ENCODE results near the gene EPHA4. TPM values are rescaled to one million over a fixed set of nuclear protein-coding genes. Genes with fewer than 3 reads are reported as not detected.

The EPHA4 gene
- total and polyA plus RNA-seq, 5 donors from 2014 or later, result 7.1 to 23.5 (median 12.0) TPM

DNA sequence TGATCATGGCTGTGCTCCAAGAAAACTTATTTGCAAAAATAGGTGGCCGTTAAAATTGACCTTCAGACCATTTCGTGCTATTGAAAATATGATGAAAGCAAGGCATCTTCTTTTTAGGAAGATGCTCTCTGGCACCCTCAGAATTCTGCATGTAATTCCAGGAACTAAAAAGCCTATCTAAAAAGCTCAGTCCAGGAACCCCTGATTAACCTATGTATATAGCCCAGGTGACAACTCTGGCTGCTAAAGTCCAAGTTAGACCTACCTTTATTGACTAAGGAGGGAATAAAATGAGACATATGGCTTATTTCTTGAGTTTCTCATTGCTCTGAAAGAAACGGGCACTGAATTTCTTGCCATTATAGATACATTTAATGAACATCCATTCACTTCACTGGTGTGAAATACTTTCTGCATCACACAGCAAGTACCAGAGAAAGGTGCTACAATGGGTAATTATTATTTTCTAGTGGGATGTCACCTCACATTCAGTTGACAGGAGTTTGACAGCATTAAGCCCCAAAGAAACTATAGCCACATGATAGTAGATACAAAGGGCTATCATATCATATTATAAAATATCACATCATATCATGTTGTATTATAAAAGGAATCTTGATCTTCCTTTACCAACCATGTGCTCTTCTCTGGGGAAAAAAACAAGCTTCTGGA, 83.8 kb downstream of the EPHA4 start:
- no peak for DNase-seq
- no peak overlapping the region for H3K4me3 ChIP-seq (ENCODE audit: low read depth, low read length)
- Mint-ChIP-seq H3K36me3 (peaks cover 6% of the 10 kb centered on the region), H3K27me3 (peaks cover 9% of the 10 kb centered on the region), H3K4me3 (no peak overlapping the region), H3K4me1 (peaks cover 0 to 13% (median 0%) of the 10 kb centered on the region in 4 donors), H3K27ac (peak overlapping the region in 1 of 3 donors; percentile 36), H3K9me3 (no peaks in the 10 kb centered on the region)
- no peaks in the 10 kb centered on the region for H3K9me3 ChIP-seq (ENCODE audit: control insufficient read depth in 2 of 2, low read length in 2 of 2)
- H3K27ac ChIP-seq (ENCODE audit: insufficient read depth, low read length, poor library complexity, severe bottlenecking), result no peak overlapping the region
- no peaks in the 10 kb centered on the region for H3K4me1 ChIP-seq (ENCODE audit: control insufficient read depth, insufficient read depth, low read length, poor library complexity, severe bottlenecking)
- no peaks in the 10 kb centered on the region for H3K36me3 ChIP-seq (ENCODE audit: control insufficient read depth, insufficient read depth, low read length)
- no peak for ATAC-seq (ENCODE audit: low read depth in 2 of 2)
- H3K27me3 ChIP-seq (ENCODE audit: control insufficient read depth, insufficient read depth, low read length), result no peaks in the 10 kb centered on the region

- no peaks in the 10 kb centered on the region for H3K9me3 ChIP-seq (ENCODE audit: control insufficient read depth in 2 of 2, low read length in 2 of 2)
- H3K4me1 ChIP-seq (ENCODE audit: control insufficient read depth, insufficient read depth, low read length, poor library complexity, severe bottlenecking), result no peaks in the 10 kb centered on the region
- H3K27me3 Mint-ChIP-seq, result peaks cover 4% of the 10 kb centered on the region
- peaks cover 0 to 13% (median 0%) of the 10 kb centered on the region in 4 donors for H3K4me1 Mint-ChIP-seq
- no peak overlapping the region for H3K27ac ChIP-seq (ENCODE audit: insufficient read depth, low read length, poor library complexity, severe bottlenecking)
- H3K36me3 Mint-ChIP-seq, result no peaks in the 10 kb centered on the region
- DNase-seq (no peak), ATAC-seq (ENCODE audit: low read depth in 2 of 2) (no peak)
- H3K9me3 Mint-ChIP-seq, result no peaks in the 10 kb centered on the region
- H3K27ac Mint-ChIP-seq, result no peak overlapping the region
- H3K27me3 ChIP-seq (ENCODE audit: control insufficient read depth, insufficient read depth, low read length), result no peaks in the 10 kb centered on the region
- H3K4me3 Mint-ChIP-seq, result peak overlapping the region in 1 of 4 donors; percentile 11
- peaks cover 6% of the 10 kb centered on the region for H3K36me3 ChIP-seq (ENCODE audit: control insufficient read depth, insufficient read depth, low read length)
- H3K4me3 ChIP-seq (ENCODE audit: low read depth, low read length), result no peak overlapping the region
Measured at GRCh38 chr2:221486106-221486505, 86.0 kb downstream of the EPHA4 start.

DNA sequence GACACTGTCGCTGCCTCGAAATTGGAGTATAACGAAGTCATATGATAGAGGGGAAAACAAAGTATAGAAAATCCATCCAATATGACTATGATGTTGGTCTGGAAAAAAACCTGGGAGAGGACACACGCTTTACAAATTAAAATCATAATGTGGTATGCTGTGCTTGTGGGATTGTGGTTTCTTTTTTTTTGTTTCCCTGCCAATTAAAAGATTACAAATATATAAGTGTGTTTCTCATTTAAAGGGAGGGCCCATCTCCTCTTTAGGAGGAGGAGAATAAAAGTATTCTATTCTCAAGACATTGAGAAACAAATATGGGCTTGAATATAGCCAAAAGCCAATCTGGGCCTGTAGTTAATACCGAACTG, 86.6 kb downstream of the EPHA4 start:
- no peaks in the 10 kb centered on the region for H3K9me3 Mint-ChIP-seq
- Histone ChIP-seq H3K4me3 (ENCODE audit: low read depth, low read length) (no peak overlapping the region), H3K27ac (ENCODE audit: insufficient read depth, low read length, poor library complexity, severe bottlenecking) (no peak overlapping the region), H3K9me3 (ENCODE audit: control insufficient read depth in 2 of 2, low read length in 2 of 2) (no peaks in the 10 kb centered on the region), H3K27me3 (ENCODE audit: control insufficient read depth, insufficient read depth, low read length) (no peaks in the 10 kb centered on the region), H3K36me3 (ENCODE audit: control insufficient read depth, insufficient read depth, low read length) (peaks cover 6% of the 10 kb centered on the region), H3K4me1 (ENCODE audit: control insufficient read depth, insufficient read depth, low read length, poor library complexity, severe bottlenecking) (no peaks in the 10 kb centered on the region)
- H3K4me3 Mint-ChIP-seq, result no peak overlapping the region
- peaks cover 0 to 13% (median 0%) of the 10 kb centered on the region in 4 donors for H3K4me1 Mint-ChIP-seq
- DNase-seq (no peak), ATAC-seq (ENCODE audit: low read depth in 2 of 2) (no peak)
- no peak overlapping the region for H3K27ac Mint-ChIP-seq
- H3K36me3 Mint-ChIP-seq, result no peaks in the 10 kb centered on the region
- no peaks in the 10 kb centered on the region for H3K27me3 Mint-ChIP-seq

- H3K4me3 ChIP-seq (ENCODE audit: low read depth, low read length), result no peak overlapping the region
- H3K36me3 ChIP-seq (ENCODE audit: control insufficient read depth, insufficient read depth, low read length), result peaks cover 6% of the 10 kb centered on the region
- DNase-seq (no peak), ATAC-seq (ENCODE audit: low read depth in 2 of 2) (no peak)
- H3K9me3 ChIP-seq (ENCODE audit: control insufficient read depth in 2 of 2, low read length in 2 of 2), result no peaks in the 10 kb centered on the region
- Mint-ChIP-seq H3K27ac (no peak overlapping the region), H3K9me3 (no peaks in the 10 kb centered on the region), H3K4me3 (no peak overlapping the region), H3K4me1 (peaks cover 0 to 13% (median 0%) of the 10 kb centered on the region in 4 donors), H3K27me3 (no peaks in the 10 kb centered on the region), H3K36me3 (no peaks in the 10 kb centered on the region)
- no peaks in the 10 kb centered on the region for H3K4me1 ChIP-seq (ENCODE audit: control insufficient read depth, insufficient read depth, low read length, poor library complexity, severe bottlenecking)
- H3K27ac ChIP-seq (ENCODE audit: insufficient read depth, low read length, poor library complexity, severe bottlenecking), result no peak overlapping the region
- no peaks in the 10 kb centered on the region for H3K27me3 ChIP-seq (ENCODE audit: control insufficient read depth, insufficient read depth, low read length)
Measured at GRCh38 chr2:221484761-221485502, 87.2 kb downstream of the EPHA4 start.

DNA sequence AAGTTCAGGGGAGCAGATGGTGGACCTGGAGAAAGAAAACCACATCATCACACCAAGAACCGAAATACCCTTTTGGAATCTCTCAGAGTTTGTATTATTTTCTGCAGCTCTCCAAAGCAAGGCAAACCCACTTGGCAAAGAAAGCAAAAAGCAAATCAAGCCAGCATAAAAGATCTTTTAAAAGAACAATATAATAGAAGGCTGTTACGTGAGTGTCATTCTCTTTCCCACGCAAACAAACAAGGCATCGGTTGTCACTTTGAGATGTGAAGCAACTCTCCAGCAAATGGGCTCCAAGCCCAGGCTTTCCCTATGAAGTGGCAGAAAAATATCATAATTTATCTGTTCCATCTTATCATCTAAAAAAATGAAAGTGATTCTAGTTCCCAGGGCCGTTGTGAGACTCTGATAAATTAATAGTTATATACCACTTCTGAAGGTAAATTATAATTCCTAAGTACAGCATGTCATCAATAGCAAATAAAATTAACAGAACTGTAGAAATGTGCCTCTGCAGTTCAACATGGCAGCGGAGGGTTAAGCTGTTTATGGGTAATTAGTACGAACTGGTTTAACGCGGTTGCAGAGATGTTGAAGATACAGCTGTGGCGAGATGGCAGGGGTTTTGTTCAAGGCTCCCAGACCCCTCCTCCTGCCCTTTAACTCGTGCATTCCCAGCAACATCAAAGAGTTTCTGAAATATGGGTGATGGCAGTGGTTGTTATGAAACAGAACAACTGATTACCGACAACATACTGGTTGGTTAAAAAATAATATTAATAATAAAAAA, 89.2 kb downstream of the EPHA4 start:
- no peak overlapping the region for H3K4me3 Mint-ChIP-seq
- DNase-seq (no peak), ATAC-seq (ENCODE audit: low read depth in 2 of 2) (no peak)
- no peak overlapping the region for H3K27ac ChIP-seq (ENCODE audit: insufficient read depth, low read length, poor library complexity, severe bottlenecking)
- no peaks in the 10 kb centered on the region for H3K9me3 ChIP-seq (ENCODE audit: control insufficient read depth in 2 of 2, low read length in 2 of 2)
- peaks cover 6% of the 10 kb centered on the region for H3K36me3 ChIP-seq (ENCODE audit: control insufficient read depth, insufficient read depth, low read length)
- H3K36me3 Mint-ChIP-seq, result no peaks in the 10 kb centered on the region
- H3K4me1 ChIP-seq (ENCODE audit: control insufficient read depth, insufficient read depth, low read length, poor library complexity, severe bottlenecking), result peaks cover 2% of the 10 kb centered on the region
- no peak overlapping the region for H3K27ac Mint-ChIP-seq
- no peaks in the 10 kb centered on the region for H3K27me3 Mint-ChIP-seq
- no peaks in the 10 kb centered on the region for H3K9me3 Mint-ChIP-seq
- H3K4me3 ChIP-seq (ENCODE audit: low read depth, low read length), result no peak overlapping the region
- H3K27me3 ChIP-seq (ENCODE audit: control insufficient read depth, insufficient read depth, low read length), result no peaks in the 10 kb centered on the region
- H3K4me1 Mint-ChIP-seq, result peaks cover 0 to 5% (median 0%) of the 10 kb centered on the region in 4 donors

- H3K27me3 ChIP-seq (ENCODE audit: control insufficient read depth, insufficient read depth, low read length), result no peaks in the 10 kb centered on the region
- Mint-ChIP-seq H3K4me3 (no peak overlapping the region), H3K9me3 (peaks cover 0 to 2% (median 0%) of the 10 kb centered on the region in 7 donors), H3K4me1 (no peaks in the 10 kb centered on the region), H3K27me3 (no peaks in the 10 kb centered on the region), H3K27ac (no peak overlapping the region), H3K36me3 (no peaks in the 10 kb centered on the region)
- DNase-seq (no peak), ATAC-seq (ENCODE audit: low read depth in 2 of 2) (no peak)
- H3K36me3 ChIP-seq (ENCODE audit: control insufficient read depth, insufficient read depth, low read length), result peaks cover 6% of the 10 kb centered on the region
- H3K4me1 ChIP-seq (ENCODE audit: control insufficient read depth, insufficient read depth, low read length, poor library complexity, severe bottlenecking), result peaks cover 2% of the 10 kb centered on the region
- H3K4me3 ChIP-seq (ENCODE audit: low read depth, low read length), result no peak overlapping the region
- H3K9me3 ChIP-seq (ENCODE audit: control insufficient read depth in 2 of 2, low read length in 2 of 2), result no peaks in the 10 kb centered on the region
- no peak overlapping the region for H3K27ac ChIP-seq (ENCODE audit: insufficient read depth, low read length, poor library complexity, severe bottlenecking)
Measured at GRCh38 chr2:221480821-221481220, 91.3 kb downstream of the EPHA4 start.

DNA sequence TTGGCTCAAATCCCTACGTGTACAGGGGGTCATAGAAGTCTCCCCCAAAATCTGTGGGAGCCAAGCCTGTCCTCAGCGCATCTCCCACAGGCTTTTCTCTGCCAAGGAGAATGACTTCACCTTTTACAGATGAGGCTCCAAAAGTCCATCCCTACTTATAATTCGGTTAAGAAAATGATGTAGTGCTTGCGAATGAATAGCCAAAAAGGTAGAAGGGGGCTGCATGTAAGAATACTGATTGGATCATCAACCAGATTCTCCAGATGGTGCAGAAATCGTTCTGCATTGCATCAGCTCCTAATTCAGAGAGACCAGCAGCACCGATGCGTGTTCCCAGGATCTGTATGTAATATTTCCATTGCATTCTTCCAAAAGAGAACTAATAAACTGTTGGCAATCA, 91.9 kb downstream of the EPHA4 start:
- ATAC-seq (ENCODE audit: low read depth in 2 of 2) (no peak), DNase-seq (no peak)
- Mint-ChIP-seq H3K36me3 (no peaks in the 10 kb centered on the region), H3K4me1 (no peaks in the 10 kb centered on the region), H3K9me3 (peaks cover 0 to 2% (median 0%) of the 10 kb centered on the region in 7 donors), H3K27ac (no peak overlapping the region), H3K27me3 (no peaks in the 10 kb centered on the region), H3K4me3 (no peak overlapping the region)
- Histone ChIP-seq H3K4me3 (ENCODE audit: low read depth, low read length) (no peak overlapping the region), H3K36me3 (ENCODE audit: control insufficient read depth, insufficient read depth, low read length) (peaks cover 6% of the 10 kb centered on the region), H3K4me1 (ENCODE audit: control insufficient read depth, insufficient read depth, low read length, poor library complexity, severe bottlenecking) (peaks cover 2% of the 10 kb centered on the region), H3K27ac (ENCODE audit: insufficient read depth, low read length, poor library complexity, severe bottlenecking) (no peak overlapping the region), H3K9me3 (ENCODE audit: control insufficient read depth in 2 of 2, low read length in 2 of 2) (no peaks in the 10 kb centered on the region), H3K27me3 (ENCODE audit: control insufficient read depth, insufficient read depth, low read length) (no peaks in the 10 kb centered on the region)
